K562 (cell line): ENCODE results near the gene TRPV6. TPM values are rescaled to one million over a fixed set of nuclear protein-coding genes. Genes with fewer than 3 reads are reported as not detected.

Experiments used
- ARID1B ChIP-seq: fragments of 450-650 bp; IDR thresholded peaks from 2 replicates; pipeline ENCODE4 v1.6.1; 2016; ENCODE audit warnings: antibody characterized with exemption, mild to moderate bottlenecking, inconsistent platforms
- ATF3 ChIP-seq, 2 experiments: fragments of 450-650 bp in 1 of 2; sonication (generic) in 1 of 2; formaldehyde crosslinking in 1 of 2; IDR thresholded peaks in 1 of 2; conservative IDR thresholded peaks in 1 of 2; 2 replicates each; pipeline versions ENCODE4 v1.6.1 to v1.8.1; 2016 to 2023; ENCODE audit warnings: mild to moderate bottlenecking in 2 of 2, moderate library complexity in 2 of 2, inconsistent platforms in 1 of 2, missing genetic modification reagents in 1 of 2
- CEBPB ChIP-seq: fragments of 450-650 bp; IDR thresholded peaks from 2 replicates; pipeline ENCODE4 v1.6.1; 2016; ENCODE audit warnings: missing genetic modification characterization, missing compliant biosample characterization
- CGGBP1 ChIP-seq: fragments of 250-450 bp; sonication (Bioruptor Pico); IDR thresholded peaks from 2 replicates; pipeline ENCODE4 v1.9.0; 2021; ENCODE audit warnings: mild to moderate bottlenecking
- EHMT2 ChIP-seq: fragments of 450-650 bp; IDR thresholded peaks from 2 replicates; pipeline ENCODE4 v1.6.1; 2018; ENCODE audit warnings: antibody characterized with exemption
- FOXJ3 ChIP-seq: sonication (generic); formaldehyde crosslinking; IDR thresholded peaks from 2 replicates; pipeline ENCODE4 v1.4.0; 2020; ENCODE audit warnings: mild to moderate bottlenecking, missing genetic modification reagents
- JUND ChIP-seq, 2 experiments: IDR thresholded peaks; 2 replicates in 1 of 2; 3 replicates in 1 of 2; pipeline ENCODE4 v1.6.1; 2011; ENCODE audit warnings: borderline replicate concordance in 2 of 2, low read depth in 2 of 2, low read length in 2 of 2, improper control_type of control experiment in 1 of 2, missing biosample characterization in 1 of 2, missing genetic modification characterization in 1 of 2, missing genetic modification reagents in 1 of 2
- MAFG ChIP-seq: fragments of 450-650 bp; conservative IDR thresholded peaks from 2 replicates; pipeline ENCODE4 v1.6.1; 2016; ENCODE audit warnings: missing genetic modification characterization, missing compliant biosample characterization
- ZKSCAN8 ChIP-seq: fragments of 200-800 bp; sonication (Bioruptor generic); IDR thresholded peaks from 2 replicates; pipeline ENCODE4 v1.6.1; 2016; ENCODE audit warnings: missing genetic modification characterization, missing compliant biosample characterization
- ZNF830 ChIP-seq: fragments of 250-450 bp; sonication (Bioruptor Pico); IDR thresholded peaks from 2 replicates; pipeline ENCODE4 v1.5.0; 2021; ENCODE audit warnings: mild to moderate bottlenecking
- polyA plus RNA-seq, 8 experiments: library from polyadenylated mRNA; depleted of rRNA in 4 of 8; stranded (reverse) in 5 of 8; unstranded in 3 of 8; fragments of >200 nt; fragmentation: Nextera tagmentation in 2 of 8; fragmentation: Illumina TruSeq in 1 of 8; extraction: Ambion mirVana in 2 of 8; extraction: Trizol in 1 of 8; gene quantifications; 2 replicates each; pipeline versions ENCODE4 v1.2.1 to v1.2.3, GENCODE V29; 2011 to 2014; ENCODE audit warnings: inconsistent platforms in 1 of 8, missing spikeins in 1 of 8
- total RNA-seq, 7 experiments: library from RNA; depleted of rRNA in 6 of 7; stranded (reverse); fragments of >200 nt in 6 of 7; fragmentation: Illumina TruSeq in 2 of 7; extraction: Trizol in 2 of 7; gene quantifications; 2 replicates each; pipeline versions ENCODE4 v1.2.1 to v1.2.3, GENCODE V29; 2011 to 2021; ENCODE audit warnings: low replicate concordance in 1 of 7

The TRPV6 gene
- total and polyA plus RNA-seq, 9 of the 15 experiments (the other 6 are each of a cell fraction or from before 2014, with no cell fraction given) = 0.04 to 0.36 (median 0.11) TPM

GRCh38 chr7:142832417-142832816, 53.1 kb downstream of the TRPV6 start (continued):
- no peak for TF ChIP-seq ZNF830 (CRISPR knock-in tag)
- TF ChIP-seq ZKSCAN8 (CRISPR knock-in tag) = no peak
- no peak for TF ChIP-seq CGGBP1 (CRISPR knock-in tag)
- TF ChIP-seq CEBPB (tag) = 0 out of 2 replicates have a peak, but pooled peaks have one; percentile 16
- TF ChIP-seq FOXJ3 (CRISPR knock-in tag) = no peak
- peak; percentile 58 for TF ChIP-seq ATF3 (IDR thresholded peaks at IDR 0.05)
- no peak for TF ChIP-seq ATF3 (CRISPR knock-in tag; conservative IDR thresholded peaks at IDR 0.05)
- TF ChIP-seq MAFG = peak; percentile 47; the same call in 1 of the 2 replicates
- peak; percentile 77 for TF ChIP-seq JUND (IDR thresholded peaks at IDR 0.05; ENCODE audit: borderline replicate concordance, low read depth, low read length)
- TF ChIP-seq JUND (tag; IDR thresholded peaks at IDR 0.05; ENCODE audit: borderline replicate concordance, low read depth, low read length) = peak; percentile 72; the same call in 1 of the 3 replicates
- peak; percentile 65 for TF ChIP-seq ARID1B
- no peak for TF ChIP-seq EHMT2
- TF ChIP-seq, all 486 proteins: peak for 14
